Subcutaneous adipose tissue (tissue), 4 donors: ENCODE measurements around the gene ATP2B2. TPM values are rescaled to one million over a fixed set of nuclear protein-coding genes. Genes with fewer than 3 reads are reported as not detected.

Experiments
- total RNA-seq, 4 donors: library from RNA; depleted of rRNA; stranded (reverse); fragments of >200 nt; gene quantifications; one replicate each; pipeline ENCODE4 v1.1.0, GENCODE V29; 2016
- TF ChIP-seq, protein P1 (sequence below): fragments of 450-650 bp; IDR thresholded peaks from one replicate; pipeline ENCODE4 v1.5.1; 2016; ENCODE audit warnings: low read depth, mild to moderate bottlenecking, control low read depth, antibody characterized with exemption, moderate library complexity

The ATP2B2 gene
- total RNA-seq, 4 donors from 2014 or later = 0.34 to 0.44 TPM; not detected in 2

DNA sequence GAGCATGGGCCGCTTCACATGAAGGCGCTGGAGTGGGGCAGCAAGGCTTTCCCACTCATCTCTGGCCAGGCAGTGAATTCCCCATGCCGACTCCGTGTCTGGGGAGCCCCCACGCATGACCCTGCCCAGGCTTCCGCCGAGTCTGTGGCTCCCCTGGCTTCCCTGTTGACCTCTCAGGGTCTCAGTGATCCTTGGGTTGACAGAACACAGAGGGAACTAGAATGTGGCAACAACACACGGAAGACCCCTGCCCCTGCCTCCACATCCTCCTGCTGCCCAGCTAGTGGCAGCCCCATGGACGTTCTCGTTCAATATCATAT lies 61.3 kb downstream of the ATP2B2 start:
- TF ChIP-seq, protein P1, sequence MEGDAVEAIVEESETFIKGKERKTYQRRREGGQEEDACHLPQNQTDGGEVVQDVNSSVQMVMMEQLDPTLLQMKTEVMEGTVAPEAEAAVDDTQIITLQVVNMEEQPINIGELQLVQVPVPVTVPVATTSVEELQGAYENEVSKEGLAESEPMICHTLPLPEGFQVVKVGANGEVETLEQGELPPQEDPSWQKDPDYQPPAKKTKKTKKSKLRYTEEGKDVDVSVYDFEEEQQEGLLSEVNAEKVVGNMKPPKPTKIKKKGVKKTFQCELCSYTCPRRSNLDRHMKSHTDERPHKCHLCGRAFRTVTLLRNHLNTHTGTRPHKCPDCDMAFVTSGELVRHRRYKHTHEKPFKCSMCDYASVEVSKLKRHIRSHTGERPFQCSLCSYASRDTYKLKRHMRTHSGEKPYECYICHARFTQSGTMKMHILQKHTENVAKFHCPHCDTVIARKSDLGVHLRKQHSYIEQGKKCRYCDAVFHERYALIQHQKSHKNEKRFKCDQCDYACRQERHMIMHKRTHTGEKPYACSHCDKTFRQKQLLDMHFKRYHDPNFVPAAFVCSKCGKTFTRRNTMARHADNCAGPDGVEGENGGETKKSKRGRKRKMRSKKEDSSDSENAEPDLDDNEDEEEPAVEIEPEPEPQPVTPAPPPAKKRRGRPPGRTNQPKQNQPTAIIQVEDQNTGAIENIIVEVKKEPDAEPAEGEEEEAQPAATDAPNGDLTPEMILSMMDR = no peak

DNA sequence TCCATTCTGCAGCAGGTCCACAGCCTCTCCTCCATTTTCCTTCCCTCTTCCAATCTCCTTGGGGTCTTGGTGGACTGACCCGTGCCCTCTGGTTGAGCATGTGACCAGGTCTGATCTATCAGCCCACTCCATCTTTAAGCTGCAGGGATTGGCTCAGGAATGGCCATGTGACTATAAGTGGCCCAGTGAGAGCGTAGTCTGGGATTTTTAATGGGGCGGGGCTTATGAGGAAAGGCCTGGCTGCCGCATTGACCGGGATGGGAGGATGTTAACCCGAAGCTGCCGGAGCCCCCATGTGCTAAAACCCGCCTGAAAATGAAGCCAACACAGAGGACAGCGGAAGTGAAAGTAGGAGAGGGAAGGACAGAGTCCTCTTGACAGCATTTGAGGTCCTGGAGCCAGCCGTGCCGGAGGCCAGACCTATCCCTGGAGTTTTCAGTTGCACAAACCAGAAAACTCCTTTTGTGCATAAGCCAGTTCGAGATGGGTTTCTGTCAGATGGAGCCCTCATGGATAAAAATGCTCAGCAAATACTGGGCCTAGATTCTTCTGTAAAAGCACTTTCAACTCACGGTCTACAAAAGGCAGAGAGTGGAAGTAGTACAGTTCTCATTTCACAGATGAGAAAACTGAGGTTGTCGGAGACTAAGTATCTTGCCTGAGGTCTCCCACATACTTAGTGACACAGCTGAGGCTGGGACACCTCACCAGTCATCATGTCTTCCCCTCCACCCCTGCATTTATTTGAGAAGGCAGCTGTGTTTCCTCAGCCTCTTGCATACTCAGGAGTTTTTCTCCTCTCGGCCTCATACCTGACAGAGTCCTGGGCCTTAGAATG lies 61.9 kb downstream of the ATP2B2 start:
- TF ChIP-seq, protein P1 = no peak

DNA sequence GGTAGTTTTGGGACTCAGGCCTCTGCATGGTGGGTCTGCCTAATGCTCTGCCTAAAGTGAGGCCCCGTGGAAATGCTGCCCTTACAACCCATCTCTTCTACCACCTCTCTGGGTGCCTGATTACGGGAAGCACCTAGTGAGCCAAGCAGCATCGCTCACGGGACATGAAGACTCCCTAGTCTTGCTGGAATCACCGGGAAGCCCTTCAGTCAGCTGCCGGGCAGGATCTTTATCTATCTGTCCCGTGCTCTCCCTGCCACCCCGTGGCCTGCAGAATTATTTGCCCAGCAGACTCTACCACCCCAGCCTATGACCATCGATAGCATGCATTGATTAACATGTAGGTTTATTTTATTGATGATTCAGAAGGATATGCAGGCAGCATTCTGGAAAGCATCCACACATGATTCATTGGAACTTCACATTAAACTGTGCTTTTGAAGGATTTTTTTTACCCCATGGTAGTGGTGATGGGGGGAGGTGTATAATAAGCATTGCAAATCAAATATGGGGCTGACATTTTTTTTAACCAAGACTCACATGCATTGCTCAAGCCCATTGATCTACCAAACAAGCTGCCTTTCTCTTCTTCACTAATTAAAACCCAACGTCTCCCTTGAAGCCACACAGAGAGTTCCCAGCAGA lies 63.1 kb downstream of the ATP2B2 start:
- TF ChIP-seq, protein P1 = no peak

DNA sequence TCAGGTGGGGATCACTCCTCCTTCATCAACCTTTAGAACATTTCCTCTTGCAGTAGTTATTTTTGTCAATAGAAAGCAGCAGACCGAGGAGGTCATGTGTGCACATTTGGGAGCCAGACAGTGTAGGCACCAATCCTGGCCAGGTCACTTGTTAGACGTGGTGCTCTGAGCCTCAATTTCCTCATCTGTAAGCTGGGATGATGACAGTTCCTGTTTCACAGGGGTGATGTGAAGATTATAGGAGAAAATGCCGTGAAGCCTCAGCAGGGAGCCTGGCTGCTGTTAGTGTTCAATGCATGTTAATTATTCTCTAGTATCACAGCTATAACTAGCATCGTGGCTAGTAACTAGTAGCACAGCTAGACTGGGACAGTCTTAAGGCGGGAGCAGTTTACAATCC lies 64.7 kb downstream of the ATP2B2 start:
- TF ChIP-seq, protein P1 = no peak

DNA sequence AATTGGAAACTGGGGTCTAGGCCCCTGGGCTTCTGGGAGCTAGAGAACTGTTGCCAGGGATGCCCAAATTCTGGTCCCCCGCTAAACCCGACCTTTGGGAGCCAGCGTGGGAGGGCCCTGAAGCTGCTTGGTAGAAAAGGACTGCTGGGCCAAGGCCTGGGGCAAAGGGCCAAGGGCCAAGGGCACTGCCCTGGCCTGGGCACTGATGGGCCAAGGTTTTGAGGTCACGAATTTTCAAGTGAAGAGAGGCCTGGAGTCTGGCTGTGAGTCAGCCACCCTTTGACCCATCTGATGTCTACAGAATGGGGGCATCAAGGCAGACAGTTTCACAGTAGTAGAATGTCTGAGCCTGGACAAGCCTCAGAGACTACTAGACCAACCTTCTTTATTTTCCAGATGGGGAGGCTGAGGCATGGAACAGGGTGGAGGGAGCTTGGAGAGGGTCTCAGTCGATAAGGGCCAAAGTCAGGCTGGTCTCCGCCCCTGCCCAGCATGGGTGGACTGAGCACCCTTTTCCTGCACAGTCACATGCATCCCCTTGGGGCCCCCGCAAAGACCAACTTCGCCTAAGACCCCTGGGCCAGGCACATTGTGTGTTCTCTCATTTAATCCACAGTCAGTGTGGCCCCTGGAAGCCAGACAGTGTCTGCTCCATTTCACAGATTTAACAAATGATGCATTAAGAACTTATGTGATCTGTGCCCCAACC lies 66.3 kb downstream of the ATP2B2 start:
- TF ChIP-seq, protein P1 = no peak

DNA sequence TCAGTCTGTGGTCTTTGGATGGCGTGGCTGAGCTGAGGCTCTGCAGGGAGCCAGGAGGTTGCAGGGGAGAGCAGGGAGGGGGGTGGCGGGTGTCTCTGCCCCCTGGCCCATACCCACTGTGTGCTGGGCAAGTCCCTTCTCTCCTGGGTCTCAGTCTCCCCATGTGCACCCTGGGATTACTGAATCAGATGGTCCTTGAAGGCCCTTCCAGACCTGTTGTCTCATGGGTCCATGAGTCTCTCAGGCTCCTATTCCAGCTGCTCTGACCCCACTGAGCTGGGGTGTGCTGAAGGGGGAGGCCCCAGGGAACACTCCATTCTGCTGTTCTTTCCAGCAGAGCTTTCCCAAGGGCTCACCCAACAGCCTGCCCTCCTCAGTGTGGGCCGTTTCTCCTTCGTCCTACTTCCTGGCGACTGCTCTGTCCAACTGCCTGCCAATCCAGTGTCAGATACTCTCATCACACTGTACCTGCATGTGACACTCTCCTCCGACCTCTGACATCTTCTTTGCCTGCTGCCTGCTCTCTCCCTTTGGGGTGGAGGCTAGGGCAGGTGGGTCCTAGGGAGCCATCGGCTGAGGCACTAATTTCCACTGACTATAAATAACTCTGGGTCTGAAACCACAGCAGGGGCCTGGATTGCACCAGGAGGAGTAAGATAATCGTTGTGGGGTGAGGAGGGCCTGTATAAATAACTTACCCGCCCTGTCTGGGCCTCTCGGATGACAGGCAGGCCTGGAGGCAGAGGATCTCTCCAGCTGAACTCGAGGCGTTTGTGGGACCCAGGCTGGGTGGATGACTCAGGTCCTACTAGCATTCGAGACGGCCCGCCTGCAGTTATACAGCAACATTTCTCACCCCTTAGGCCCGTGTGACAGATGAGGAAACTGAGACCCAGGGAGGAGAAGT lies 67.1 kb downstream of the ATP2B2 start:
- TF ChIP-seq, protein P1 = no peak
